ENCODE results near the gene PHF2.
"Not testable (repeated sequence)": the region's sequence is repeated elsewhere in the genome, so short reads cannot be mapped to it uniquely, and the experiment has no call there.

The PHF2 gene

GRCh38 chr9:93665637-93666438, 89.5 kb downstream of the PHF2 start:
- DNase-seq (ENCODE audit: low read depth in 1 of 2, low spot score in 1 of 2) = no peak
- no peak overlapping the region for H3K4me3 ChIP-seq (replicated peaks; ENCODE audit: insufficient read depth, low read length)
- no peak for TF ChIP-seq POLR2AphosphoS5 (IDR thresholded peaks at IDR 0.05; ENCODE audit: low read depth)
- TF ChIP-seq REST (IDR thresholded peaks at IDR 0.05; ENCODE audit: insufficient replicate concordance, low read depth) = no peak
- TF ChIP-seq SPI1 (IDR thresholded peaks at IDR 0.05; ENCODE audit: borderline replicate concordance, low read depth) = no peak
- TF ChIP-seq GABPA (IDR thresholded peaks at IDR 0.05; ENCODE audit: low read depth) = no peak
- no peak for TF ChIP-seq CTCF (IDR thresholded peaks at IDR 0.05; ENCODE audit: insufficient read depth, low read length)
- no peaks in the 10 kb centered on the region for H3K27me3 ChIP-seq (ENCODE audit: insufficient read depth, poor library complexity, severe bottlenecking)
- H3K27ac ChIP-seq (replicated peaks) = no peak overlapping the region

- H3K27ac ChIP-seq (replicated peaks); DNase-seq (ENCODE audit: low read depth in 1 of 2, low spot score in 1 of 2); H3K27me3 ChIP-seq (ENCODE audit: insufficient read depth, poor library complexity, severe bottlenecking); H3K4me3 ChIP-seq (replicated peaks; ENCODE audit: insufficient read depth, low read length): not testable (repeated sequence)
These were observed 90.0 kb downstream of the PHF2 start for GRCh38 chr9:93666439-93666784.

GRCh38 chr9:93667006-93667405, 90.6 kb downstream of the PHF2 start:
- no peak overlapping the region for H3K27ac ChIP-seq (replicated peaks)
- no peak overlapping the region for H3K4me3 ChIP-seq (replicated peaks; ENCODE audit: insufficient read depth, low read length)
- no peak for DNase-seq (ENCODE audit: low read depth in 1 of 2, low spot score in 1 of 2)
- H3K27me3 ChIP-seq (ENCODE audit: insufficient read depth, poor library complexity, severe bottlenecking) = no peaks in the 10 kb centered on the region
- no peak for TF ChIP-seq SPI1 (IDR thresholded peaks at IDR 0.05; ENCODE audit: borderline replicate concordance, low read depth)
- TF ChIP-seq CTCF (IDR thresholded peaks at IDR 0.05; ENCODE audit: insufficient read depth, low read length) = no peak
- TF ChIP-seq REST (IDR thresholded peaks at IDR 0.05; ENCODE audit: insufficient replicate concordance, low read depth) = no peak
- no peak for TF ChIP-seq GABPA (IDR thresholded peaks at IDR 0.05; ENCODE audit: low read depth)
- TF ChIP-seq POLR2AphosphoS5 (IDR thresholded peaks at IDR 0.05; ENCODE audit: low read depth) = no peak

- no peak for TF ChIP-seq POLR2AphosphoS5 (IDR thresholded peaks at IDR 0.05; ENCODE audit: low read depth)
- no peak for TF ChIP-seq SPI1 (IDR thresholded peaks at IDR 0.05; ENCODE audit: borderline replicate concordance, low read depth)
- TF ChIP-seq GABPA (IDR thresholded peaks at IDR 0.05; ENCODE audit: low read depth) = no peak
- no peak for TF ChIP-seq REST (IDR thresholded peaks at IDR 0.05; ENCODE audit: insufficient replicate concordance, low read depth)
- TF ChIP-seq CTCF (IDR thresholded peaks at IDR 0.05; ENCODE audit: insufficient read depth, low read length) = no peak
- Histone ChIP-seq H3K27ac (replicated peaks) (no peak overlapping the region), H3K27me3 (ENCODE audit: insufficient read depth, poor library complexity, severe bottlenecking) (no peaks in the 10 kb centered on the region), H3K4me3 (replicated peaks; ENCODE audit: insufficient read depth, low read length) (no peak overlapping the region)
- no peak for DNase-seq (ENCODE audit: low read depth in 1 of 2, low spot score in 1 of 2)
These were observed 91.2 kb downstream of the PHF2 start for GRCh38 chr9:93667627-93668026.
